IMR-90 (cell line): Measurements from ENCODE around the gene BCCIP. TPM values are rescaled to one million over a fixed set of nuclear protein-coding genes. Genes with fewer than 3 reads are reported as not detected.

Source experiments
- ATAC-seq: fragments of 200-7000 bp; cut with Tn5 transposase; 2 replicates; pipeline ENCODE4 v1.9.1; 2020; ENCODE audit warnings: low read depth, mild to moderate bottlenecking, moderate library complexity
- BruUV-seq: library from RNA; stranded (reverse); fragments of 400-500 nt; replicated peaks from 2 replicates; lab custom pipeline; 2021; lab: Mats Ljungman, UMichigan
- CTCF ChIA-PET: fragments of 300-600 bp; formaldehyde crosslinking; extraction: SDS; loops from one replicate; lab custom pipeline; 2021; ENCODE audit warnings: antibody characterized with exemption; lab: Yijun Ruan, JAX
- POLR2A ChIA-PET: fragments of 300-600 bp; sonication (Branson Sonifier 250); formaldehyde crosslinking; loops from one replicate; lab custom pipeline; 2022; ENCODE audit warnings: antibody characterized with exemption; ENCODE audit not compliant: unreplicated experiment; lab: Charles Lee
- DNase-seq: peaks from one replicate; pipeline ENCODE4 v3.0.0; 2013
- H2AFZ ChIP-seq: replicated peaks from 2 replicates; pipeline ENCODE3; 2013; ENCODE audit warnings: low read length, mild to moderate bottlenecking; ENCODE audit not compliant: poor library complexity
- H2AK5ac ChIP-seq: 2 replicates; pipeline ENCODE4 v1.6.1; 2013; ENCODE audit warnings: low read depth, low read length, inconsistent platforms
- H2AK9ac ChIP-seq: replicated peaks from 2 replicates; pipeline ENCODE3; 2013; ENCODE audit warnings: mild to moderate bottlenecking, low read depth, low read length, moderate library complexity; ENCODE audit not compliant: poor library complexity
- H2BK120ac ChIP-seq: 2 replicates; pipeline ENCODE4 v1.6.1; 2013; ENCODE audit warnings: low read depth, low read length, inconsistent platforms
- H2BK15ac ChIP-seq: 3 replicates; pipeline ENCODE4 v1.6.1; 2013; ENCODE audit warnings: low read depth, low read length, inconsistent platforms
- H2BK20ac ChIP-seq: 2 replicates; pipeline ENCODE4 v1.6.1; 2013; ENCODE audit warnings: low read depth, mild to moderate bottlenecking, inconsistent platforms, low read length, moderate library complexity
- H2BK5ac ChIP-seq: 2 replicates; pipeline ENCODE4 v1.6.1; 2013; ENCODE audit warnings: mild to moderate bottlenecking, low read depth, low read length, inconsistent platforms; ENCODE audit not compliant: poor library complexity, severe bottlenecking
- H3K14ac ChIP-seq: replicated peaks from 2 replicates; pipeline ENCODE4 v1.6.1; 2013; ENCODE audit warnings: low read depth, low read length, inconsistent platforms
- H3K18ac ChIP-seq: 2 replicates; pipeline ENCODE4 v1.6.1; 2013; ENCODE audit warnings: low read depth, low read length, control low read depth
- H3K23ac ChIP-seq: 2 replicates; pipeline ENCODE4 v1.6.1; 2013; ENCODE audit warnings: low read depth, low read length, inconsistent platforms
- H3K27ac ChIP-seq: 2 replicates; pipeline ENCODE4 v1.5.1; 2013; ENCODE audit warnings: mild to moderate bottlenecking, control low read depth, low read length; ENCODE audit not compliant: insufficient read depth
- H3K27me3 ChIP-seq: 2 replicates; pipeline ENCODE4 v1.6.1; 2013; ENCODE audit warnings: low read length; ENCODE audit not compliant: control insufficient read depth, insufficient read depth
- H3K36me3 ChIP-seq: 2 replicates; pipeline ENCODE4 v1.6.1; 2013; ENCODE audit warnings: low read length, mixed read lengths; ENCODE audit not compliant: control insufficient read depth, insufficient read depth
- H3K4ac ChIP-seq: 2 replicates; pipeline ENCODE4 v1.6.1; 2013; ENCODE audit warnings: low read depth, low read length, inconsistent platforms
- H3K4me1 ChIP-seq: 2 replicates; pipeline ENCODE4 v1.6.1; 2013; ENCODE audit warnings: low read length, mixed read lengths; ENCODE audit not compliant: control insufficient read depth, insufficient read depth
- H3K4me2 ChIP-seq: 2 replicates; pipeline ENCODE4 v1.6.1; 2013; ENCODE audit warnings: low read depth, mild to moderate bottlenecking, control low read depth, low read length, moderate library complexity
- H3K4me3 ChIP-seq: 2 replicates; pipeline ENCODE4 v1.5.1; 2013; ENCODE audit warnings: low read depth, mild to moderate bottlenecking, control low read depth, low read length, moderate library complexity; ENCODE audit not compliant: insufficient read depth
- H3K56ac ChIP-seq: 2 replicates; pipeline ENCODE4 v1.6.1; 2013; ENCODE audit warnings: low read length, inconsistent platforms; ENCODE audit not compliant: insufficient read depth; ENCODE audit errors: extremely low read depth
- H3K79me1 ChIP-seq, 2 experiments: 2 replicates each; pipeline ENCODE4 v1.6.1; 2013; ENCODE audit warnings: low read length in 2 of 2, inconsistent platforms in 1 of 2, low read depth in 1 of 2
- H3K9ac ChIP-seq: 2 replicates; pipeline ENCODE4 v1.6.1; 2013; ENCODE audit warnings: low read depth, low read length, control low read depth
- H3K9me1 ChIP-seq: 2 replicates; pipeline ENCODE4 v1.6.1; 2013; ENCODE audit warnings: low read length, inconsistent platforms; ENCODE audit not compliant: insufficient read depth
- H3K9me3 ChIP-seq: 2 replicates; pipeline ENCODE4 v1.6.1; 2013; ENCODE audit warnings: low read length; ENCODE audit not compliant: control insufficient read depth, insufficient read depth
- H4K20me1 ChIP-seq: 2 replicates; pipeline ENCODE4 v1.6.1; 2013; ENCODE audit warnings: low read length, inconsistent platforms; ENCODE audit not compliant: insufficient read depth
- H4K5ac ChIP-seq: 2 replicates; pipeline ENCODE4 v1.6.1; 2013; ENCODE audit warnings: mild to moderate bottlenecking, low read depth, low read length, control low read depth
- H4K8ac ChIP-seq, 2 experiments: 2 replicates each; pipeline ENCODE4 v1.6.1; 2013; ENCODE audit warnings: low read depth in 2 of 2, low read length in 2 of 2, control low read depth in 1 of 2, inconsistent platforms in 1 of 2
- H4K91ac ChIP-seq: 2 replicates; pipeline ENCODE4 v1.6.1; 2013; ENCODE audit warnings: low read depth, low read length, inconsistent platforms; ENCODE audit not compliant: insufficient read depth
- CEBPB ChIP-seq: IDR thresholded peaks from 2 replicates; pipeline ENCODE4 v1.6.1; 2012; ENCODE audit warnings: low read depth, low read length, improper control_type of control experiment
- MXI1 ChIP-seq: IDR thresholded peaks from 2 replicates; pipeline ENCODE4 v1.6.1; 2012; ENCODE audit warnings: low read depth, mild to moderate bottlenecking, low read length, moderate library complexity, borderline replicate concordance
- SMC3 ChIP-seq: fragments of 150-350 bp; IDR thresholded peaks from 2 replicates; pipeline ENCODE4 v1.6.1; 2016; ENCODE audit warnings: low read depth, mild to moderate bottlenecking, antibody characterized with exemption, low read length, moderate library complexity
- WGBS, 2 experiments: methylation state at CpG; one replicate each; pipeline versions ENCODE4 v1.1.5 to v1.1.7; 2013; ENCODE audit warnings: missing lambda C conversion rate in 2 of 2; ENCODE audit not compliant: insufficient read length in 1 of 2; ENCODE audit errors: extremely low coverage in 2 of 2; 5-methylcytosine and 5-hydroxymethylcytosine counted together
- dilution Hi-C: fragments of 300-500 bp; cut with HindIII; formaldehyde crosslinking; loops from one replicate; pipeline ENCODE4 v1.14.3; 2018; ENCODE audit warnings: low sequenced_read_pairs; ENCODE audit not compliant: unreplicated experiment
- in situ Hi-C: fragments of 300-500 bp; cut with MboI; formaldehyde crosslinking; loops from 3 replicates; pipeline ENCODE4 v1.14.3; 2019; ENCODE audit warnings: low sequenced_read_pairs, inconsistent platforms, mixed read lengths
- intact Hi-C: fragments of 100-400 bp; cut with micrococcal nuclease; formaldehyde crosslinking; loops from 2 replicates; pipeline ENCODE4 v1.10.0; 2022
- polyA plus RNA-seq, 3 experiments: library from polyadenylated mRNA; depleted of rRNA; stranded (reverse); fragments of >200 nt; gene quantifications; 2 replicates each; pipeline ENCODE4 v1.2.3, GENCODE V29; 2012; ENCODE audit warnings: low replicate concordance in 1 of 3
- total RNA-seq: library from RNA; depleted of rRNA; stranded (reverse); fragments of >200 nt; gene quantifications from 2 replicates; pipeline ENCODE4 v1.2.3, GENCODE V29; 2012

Gene BCCIP
- total and polyA plus RNA-seq, 2 of the 4 experiments (the other 2 are of a cell fraction) = 31.9 to 49.2 TPM

DNA sequence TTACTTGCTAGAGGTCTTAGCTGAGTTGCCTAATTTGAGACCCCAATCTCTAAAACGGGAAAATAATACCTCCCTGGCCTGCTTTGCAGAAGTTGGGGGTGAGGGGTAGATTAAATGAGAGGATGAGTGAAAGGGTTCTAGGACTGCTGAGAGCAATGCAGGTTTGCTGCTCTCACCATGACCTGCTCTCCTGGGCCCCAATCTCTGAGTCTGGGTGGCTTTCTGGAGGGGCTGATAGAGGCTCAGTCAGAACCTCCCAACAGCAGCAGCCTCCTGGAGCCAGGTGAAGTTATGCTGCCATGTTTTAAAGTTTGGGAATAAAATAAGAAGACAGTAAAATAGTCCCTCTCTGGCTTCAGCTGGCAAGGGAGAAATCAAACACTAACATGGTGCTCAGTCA lies 7.6 kb upstream of the BCCIP start:
- H2BK15ac ChIP-seq = no peak overlapping the region
- H4K20me1 ChIP-seq = no peaks in the 10 kb centered on the region
- no CpG with 5 or more reads among the region's 1 CpG for WGBS, 2 experiments
- BruUV-seq = no TSS peak
- H2BK20ac ChIP-seq = no peak overlapping the region
- no peaks in the 10 kb centered on the region for H3K9me1 ChIP-seq
- ChIA-PET POLR2A (no interaction called here), CTCF (no interaction called here)
- peaks cover 26% of the 10 kb centered on the region for H3K36me3 ChIP-seq
- peaks cover 7 to 13% of the 10 kb centered on the region in 2 experiments; a peak in 3 of 4 replicates for H3K79me1 ChIP-seq
- H3K4ac ChIP-seq = no peak overlapping the region
- H2BK5ac ChIP-seq = no peak overlapping the region
- dilution Hi-C loops (no loop called here), in situ Hi-C loops (no loop called here), intact Hi-C loops (no loop called here)
- no peaks in the 10 kb centered on the region for H3K9me3 ChIP-seq
- no peak overlapping the region for H2AK9ac ChIP-seq
- H4K8ac ChIP-seq = no peak overlapping the region
- H2BK120ac ChIP-seq = no peak overlapping the region
- no peak overlapping the region for H3K23ac ChIP-seq
- H3K4me1 ChIP-seq = no peaks in the 10 kb centered on the region
- ATAC-seq (no peak), DNase-seq (no peak)
- no peak overlapping the region for H3K27ac ChIP-seq
- H3K56ac ChIP-seq = no peak overlapping the region
- no peak overlapping the region for H3K4me2 ChIP-seq
- H4K5ac ChIP-seq = no peak overlapping the region
- no peak overlapping the region for H3K18ac ChIP-seq
- TF ChIP-seq MXI1 (no peak), CEBPB (no peak), SMC3 (no peak)
- no peak overlapping the region for H2AFZ ChIP-seq
- H3K14ac ChIP-seq = no peak overlapping the region
- H2AK5ac ChIP-seq = no peak overlapping the region
- no peaks in the 10 kb centered on the region for H3K27me3 ChIP-seq
- H3K4me3 ChIP-seq = no peak overlapping the region
- H4K91ac ChIP-seq = no peak overlapping the region
- no peak overlapping the region for H3K9ac ChIP-seq
